ENCODE data around the gene DPF3.

DNA sequence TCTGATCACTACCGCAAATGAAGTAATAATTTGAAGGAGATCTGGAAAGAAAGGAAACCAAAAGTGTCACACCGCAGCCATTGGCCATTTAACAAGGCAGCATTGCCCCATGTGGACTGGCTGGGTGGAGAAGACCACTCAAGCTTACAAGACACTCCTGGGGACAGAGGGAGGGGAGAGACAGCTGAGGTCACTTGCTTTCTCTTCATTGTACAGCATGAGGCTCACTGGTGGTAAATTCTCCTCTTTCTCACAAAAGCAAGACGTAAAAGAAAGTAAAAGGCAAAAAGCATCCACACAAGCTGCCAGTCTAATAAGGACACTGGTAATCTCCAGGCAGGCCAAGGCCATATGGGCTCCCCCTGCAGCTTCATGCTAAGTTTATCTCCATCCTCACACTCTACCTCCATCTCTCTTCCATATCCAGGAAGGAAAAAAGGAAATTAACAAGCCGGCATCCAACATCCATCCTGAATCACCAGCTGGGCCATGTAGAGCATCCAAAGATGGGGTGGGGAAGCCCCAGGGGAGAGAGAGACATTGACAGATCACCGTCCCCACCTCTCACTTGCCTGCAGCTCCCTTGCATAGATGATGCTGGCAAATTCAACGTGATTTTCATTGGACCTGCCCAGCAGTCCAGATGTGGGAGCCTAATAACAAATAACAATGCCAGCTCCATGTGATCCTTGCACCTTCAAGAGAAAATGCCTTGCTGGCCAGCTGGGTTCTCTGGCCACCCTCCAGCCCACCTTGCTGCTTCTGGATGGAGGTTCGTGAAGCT, 100.6 kb downstream of the DPF3 start:
- TF ChIP-seq YY1 (IDR thresholded peaks at IDR 0.05; ENCODE audit: insufficient read depth, insufficient read length) (no peak), ZNF274 (IDR thresholded peaks at IDR 0.05; ENCODE audit: low read depth, low read length) (no peak)
